GM18868 (cell line): Measurements from ENCODE around the gene ADH4.
"Not testable (repeated sequence)": the region's sequence is repeated elsewhere in the genome, so short reads cannot be mapped to it uniquely, and the experiment has no call there.

Source experiments
- ATAC-seq: cut with Tn5 transposase; IDR thresholded peaks from one replicate; pipeline ENCODE4 v1.9.1; 2021; ENCODE audit warnings: mild to moderate bottlenecking, moderate library complexity; ENCODE audit not compliant: unreplicated experiment

The ADH4 gene

DNA sequence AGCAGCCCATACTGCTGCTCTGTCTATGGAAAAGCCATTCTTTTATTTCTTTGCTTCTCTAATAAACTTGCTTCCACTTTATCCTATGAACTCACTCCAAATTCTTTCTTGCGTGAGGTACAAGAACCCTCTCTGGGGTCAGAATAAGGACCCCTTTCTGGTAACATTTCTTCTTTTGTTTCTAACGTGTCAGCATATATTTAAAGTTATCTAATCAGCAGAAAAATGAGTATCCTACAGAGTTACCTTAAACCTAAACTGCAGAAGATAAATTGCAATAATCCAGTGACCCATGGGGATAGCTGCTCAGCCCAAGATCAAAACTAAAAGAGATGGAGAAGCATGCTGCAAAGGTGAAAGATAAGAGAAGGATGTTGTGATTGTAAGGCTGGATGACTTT, 59.5 kb downstream of the ADH4 start:
- ATAC-seq, result no peak

- ATAC-seq, result no peak
These were observed 61.9 kb downstream of the ADH4 start for GRCh38 chr4:99082192-99082591.

DNA sequence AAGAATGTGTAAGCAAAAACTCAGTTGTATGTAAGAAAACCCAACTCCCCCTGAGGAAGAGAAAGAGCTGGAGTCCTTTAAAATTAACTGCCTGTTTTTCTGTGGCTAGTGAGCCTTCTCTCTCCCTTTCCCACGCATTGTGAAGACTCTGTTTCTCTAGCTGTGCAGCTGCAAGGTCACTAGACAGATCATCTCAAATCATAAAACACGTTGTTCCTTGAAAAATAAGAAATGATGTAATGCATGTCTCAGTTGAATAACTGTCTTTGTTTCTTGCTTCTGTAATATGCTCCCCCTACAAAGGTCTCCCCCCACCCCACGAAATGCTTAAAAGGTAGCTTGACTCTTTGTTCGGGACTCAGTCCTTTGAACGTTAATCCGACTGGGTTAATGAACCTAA, 63.2 kb downstream of the ADH4 start:
- ATAC-seq, result not testable (repeated sequence)

DNA sequence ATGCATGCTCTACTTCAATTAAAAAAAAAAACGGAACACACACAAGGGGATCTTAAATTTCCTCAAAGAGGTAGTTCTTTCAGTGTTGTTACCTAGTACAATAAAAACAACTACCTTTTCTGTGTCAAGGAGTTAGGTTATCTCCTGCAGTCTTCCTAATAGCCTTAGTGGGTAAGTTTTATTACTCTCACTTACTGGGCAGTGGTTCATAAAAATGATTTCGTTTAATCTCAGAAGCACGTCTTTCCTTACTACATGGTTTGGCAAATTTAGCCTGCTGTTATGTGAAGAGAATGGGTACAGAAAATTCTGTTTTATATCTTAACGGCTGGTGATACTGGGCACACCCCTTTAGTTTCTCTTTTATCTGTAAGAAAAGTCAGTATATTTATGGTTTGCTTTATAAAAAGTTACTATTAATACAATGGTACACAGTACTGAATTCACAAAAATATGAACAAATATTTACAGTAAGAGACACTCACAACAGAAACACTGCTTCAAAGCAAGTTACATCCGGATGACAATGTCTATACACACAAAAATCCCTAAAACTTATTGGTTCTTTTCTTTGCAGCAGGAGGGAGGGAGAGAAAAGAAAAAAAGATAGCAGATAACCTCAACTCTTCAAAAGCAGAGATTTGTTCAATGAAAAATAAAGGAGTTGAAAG, 64.3 kb downstream of the ADH4 start:
- no peak for ATAC-seq

DNA sequence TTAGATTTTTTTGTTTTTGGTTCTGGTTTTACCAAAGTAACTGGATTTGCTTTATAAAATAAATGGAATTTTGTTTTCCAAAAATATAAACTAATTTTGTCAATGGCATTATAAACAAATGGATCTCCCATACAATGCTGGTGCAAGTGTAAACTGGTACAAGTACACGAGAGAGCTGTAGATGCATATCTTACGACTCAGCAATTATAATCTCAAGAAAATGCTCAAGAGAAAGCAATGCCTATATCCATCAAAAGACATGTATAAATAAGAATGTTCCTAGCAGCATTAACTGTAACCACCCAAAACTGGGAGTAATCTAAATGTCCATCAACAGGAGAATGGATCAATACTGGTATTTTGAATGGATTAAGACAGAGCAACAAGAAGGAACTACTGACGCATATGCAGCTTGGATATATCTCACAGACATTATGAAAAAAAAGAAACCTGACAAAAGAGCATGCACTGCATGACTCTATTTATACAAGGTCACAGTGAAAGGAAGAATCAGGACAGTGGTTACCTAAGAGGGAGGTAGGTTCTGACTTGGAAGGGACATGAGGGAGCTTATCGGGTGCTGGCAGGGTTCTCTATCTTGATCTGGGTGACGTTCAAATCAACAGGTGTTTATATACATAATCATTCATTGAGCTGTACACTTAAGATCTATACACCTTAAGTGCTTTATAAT, 65.0 kb downstream of the ADH4 start:
- no peak for ATAC-seq

GRCh38 chr4:99078336-99078735, 65.8 kb downstream of the ADH4 start:
- no peak for ATAC-seq

DNA sequence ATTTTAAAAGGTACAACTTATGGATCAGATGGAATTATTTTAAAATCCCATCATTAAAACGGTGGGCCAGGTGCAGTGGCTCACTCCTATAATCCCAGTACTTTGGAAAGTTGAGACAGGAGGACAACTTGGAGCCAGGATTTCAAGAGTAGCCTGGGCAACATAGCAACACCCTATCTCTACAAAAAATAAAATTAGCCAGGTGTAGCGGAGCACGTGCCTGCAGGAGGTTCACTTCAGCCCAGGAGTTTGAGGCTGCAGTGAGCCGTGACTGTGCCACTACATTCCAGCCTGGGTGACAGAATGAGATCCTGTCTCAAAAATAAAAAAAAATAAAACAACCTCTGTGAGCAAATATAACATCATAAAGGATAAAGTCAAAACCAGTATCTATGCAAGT, 66.9 kb downstream of the ADH4 start:
- ATAC-seq, result no peak

GRCh38 chr4:99076292-99076976, 67.7 kb downstream of the ADH4 start:
- ATAC-seq, result no peak

DNA sequence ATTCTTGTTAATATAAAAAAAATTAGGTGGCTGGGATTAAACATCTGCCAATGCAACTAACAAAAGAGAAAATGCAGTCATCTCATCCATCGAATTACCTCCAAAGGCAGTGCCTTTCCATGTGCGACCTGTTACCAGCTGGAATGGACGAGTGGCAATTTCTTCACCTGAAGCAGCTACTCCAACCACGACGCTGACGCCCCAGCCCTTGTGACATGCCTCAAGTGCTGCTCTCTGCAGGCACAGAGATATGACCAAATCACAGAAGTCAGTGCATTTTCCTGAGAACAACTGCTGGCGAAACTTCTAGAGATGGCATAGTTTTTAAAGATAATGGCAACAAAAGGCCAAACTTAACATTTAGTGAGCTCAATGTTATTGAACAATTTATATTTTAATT, 69.3 kb downstream of the ADH4 start:
- no peak for ATAC-seq
